ENCODE measurements around the gene STK35. TPM values are rescaled to one million over a fixed set of nuclear protein-coding genes. Genes with fewer than 3 reads are reported as not detected.

STK35 gene
- total and polyA plus RNA-seq, 2 donors = 7.6 to 17.5 TPM

GRCh38 chr20:2114990-2115681, 13.5 kb downstream of the STK35 start:
- no peak for DNase-seq (ENCODE audit: extremely low spot score)
- H3K4me3 ChIP-seq (ENCODE audit: low read depth, low read length) = no peak overlapping the region
- 28% methylated on average over 2 of the region's 2 CpGs for WGBS
- peaks cover 2% of the 10 kb centered on the region for H3K36me3 ChIP-seq (ENCODE audit: insufficient read depth)
- peaks cover 9% of the 10 kb centered on the region for H3K4me1 ChIP-seq (ENCODE audit: insufficient read depth)
- H3K27ac ChIP-seq (ENCODE audit: low read depth) = no peak overlapping the region

GRCh38 chr20:2116170-2116940, 14.7 kb downstream of the STK35 start:
- 91% methylated on average over 9 of the region's 9 CpGs for WGBS
- DNase-seq (ENCODE audit: extremely low spot score) = no peak
- H3K36me3 ChIP-seq (ENCODE audit: insufficient read depth) = peaks cover 2% of the 10 kb centered on the region
- no peak overlapping the region for H3K4me3 ChIP-seq (ENCODE audit: low read depth, low read length)
- H3K4me1 ChIP-seq (ENCODE audit: insufficient read depth) = peaks cover 9% of the 10 kb centered on the region
- no peak overlapping the region for H3K27ac ChIP-seq (ENCODE audit: low read depth)

GRCh38 chr20:2118783-2119182, 17.2 kb downstream of the STK35 start:
- peaks cover 2% of the 10 kb centered on the region for H3K36me3 ChIP-seq (ENCODE audit: insufficient read depth)
- H3K4me1 ChIP-seq (ENCODE audit: insufficient read depth) = peaks cover 6% of the 10 kb centered on the region

GRCh38 chr20:2122936-2123335, 21.3 kb downstream of the STK35 start:
- Histone ChIP-seq H3K36me3 (ENCODE audit: insufficient read depth) (no peaks in the 10 kb centered on the region), H3K4me1 (ENCODE audit: insufficient read depth) (peaks cover 2% of the 10 kb centered on the region), H3K4me3 (ENCODE audit: low read depth, low read length) (no peak overlapping the region), H3K27ac (ENCODE audit: low read depth) (no peak overlapping the region)
- no peak for DNase-seq (ENCODE audit: extremely low spot score)
- 26% methylated on average over 6 of the region's 6 CpGs for WGBS

More at GRCh38 chr20:2118783-2119182, 17.2 kb downstream of the STK35 start:
- no peak overlapping the region for H3K27ac ChIP-seq (ENCODE audit: low read depth)
- no peak overlapping the region for H3K4me3 ChIP-seq (ENCODE audit: low read depth, low read length)
- no peak for DNase-seq (ENCODE audit: extremely low spot score)
- 92% methylated on average over 3 of the region's 3 CpGs for WGBS

- 88% methylated on average over 5 of the region's 5 CpGs for WGBS
- no peak overlapping the region for H3K27ac ChIP-seq (ENCODE audit: low read depth)
- no peaks in the 10 kb centered on the region for H3K36me3 ChIP-seq (ENCODE audit: insufficient read depth)
- DNase-seq (ENCODE audit: extremely low spot score) = no peak
- peaks cover 2% of the 10 kb centered on the region for H3K4me1 ChIP-seq (ENCODE audit: insufficient read depth)
- H3K4me3 ChIP-seq (ENCODE audit: low read depth, low read length) = no peak overlapping the region
These were observed 22.1 kb downstream of the STK35 start for GRCh38 chr20:2123720-2124119.

GRCh38 chr20:2124564-2125213, 23.1 kb downstream of the STK35 start:
- WGBS = 88% methylated on average over 7 of the region's 7 CpGs
- peaks cover 2% of the 10 kb centered on the region for H3K4me1 ChIP-seq (ENCODE audit: insufficient read depth)

GRCh38 chr20:2125474-2126112, 24.0 kb downstream of the STK35 start:
- 66% methylated on average over 7 of the region's 7 CpGs for WGBS
- no peak overlapping the region for H3K4me3 ChIP-seq (ENCODE audit: low read depth, low read length)
- H3K4me1 ChIP-seq (ENCODE audit: insufficient read depth) = peaks cover 2% of the 10 kb centered on the region
- DNase-seq (ENCODE audit: extremely low spot score) = no peak
- H3K36me3 ChIP-seq (ENCODE audit: insufficient read depth) = no peaks in the 10 kb centered on the region
- no peak overlapping the region for H3K27ac ChIP-seq (ENCODE audit: low read depth)

More at GRCh38 chr20:2124564-2125213, 23.1 kb downstream of the STK35 start:
- DNase-seq (ENCODE audit: extremely low spot score) = no peak
- Histone ChIP-seq H3K4me3 (ENCODE audit: low read depth, low read length) (no peak overlapping the region), H3K36me3 (ENCODE audit: insufficient read depth) (no peaks in the 10 kb centered on the region), H3K27ac (ENCODE audit: low read depth) (no peak overlapping the region)

- Histone ChIP-seq H3K4me1 (ENCODE audit: insufficient read depth) (peaks cover 2% of the 10 kb centered on the region), H3K4me3 (ENCODE audit: low read depth, low read length) (no peak overlapping the region), H3K36me3 (ENCODE audit: insufficient read depth) (no peaks in the 10 kb centered on the region), H3K27ac (ENCODE audit: low read depth) (no peak overlapping the region)
- no peak for DNase-seq (ENCODE audit: extremely low spot score)
- 37% methylated on average over 1 of the region's 1 CpG for WGBS
These were observed 25.6 kb downstream of the STK35 start for GRCh38 chr20:2127238-2127637.

- Histone ChIP-seq H3K4me3 (ENCODE audit: low read depth, low read length) (no peak overlapping the region), H3K27ac (ENCODE audit: low read depth) (no peak overlapping the region), H3K36me3 (ENCODE audit: insufficient read depth) (no peaks in the 10 kb centered on the region), H3K4me1 (ENCODE audit: insufficient read depth) (peaks cover 2% of the 10 kb centered on the region)
- WGBS = 89% methylated on average over 6 of the region's 6 CpGs
- DNase-seq (ENCODE audit: extremely low spot score) = no peak
These were observed 26.9 kb downstream of the STK35 start for GRCh38 chr20:2128542-2128941.

- Histone ChIP-seq H3K4me1 (ENCODE audit: insufficient read depth) (peaks cover 2% of the 10 kb centered on the region), H3K4me3 (ENCODE audit: low read depth, low read length) (no peak overlapping the region), H3K27ac (ENCODE audit: low read depth) (no peak overlapping the region), H3K36me3 (ENCODE audit: insufficient read depth) (no peaks in the 10 kb centered on the region)
- 92% methylated on average over 15 of the region's 15 CpGs for WGBS
- no peak for DNase-seq (ENCODE audit: extremely low spot score)
These were observed 28.5 kb downstream of the STK35 start for GRCh38 chr20:2130062-2130591.

GRCh38 chr20:2130683-2131082, 29.1 kb downstream of the STK35 start:
- Histone ChIP-seq H3K27ac (ENCODE audit: low read depth) (no peak overlapping the region), H3K36me3 (ENCODE audit: insufficient read depth) (no peaks in the 10 kb centered on the region), H3K4me1 (ENCODE audit: insufficient read depth) (peaks cover 2% of the 10 kb centered on the region), H3K4me3 (ENCODE audit: low read depth, low read length) (no peak overlapping the region)
- WGBS = 91% methylated on average over 9 of the region's 9 CpGs
- no peak for DNase-seq (ENCODE audit: extremely low spot score)

GRCh38 chr20:2131366-2131765, 29.7 kb downstream of the STK35 start:
- H3K27ac ChIP-seq (ENCODE audit: low read depth) = no peak overlapping the region
- 98% methylated on average over 3 of the region's 3 CpGs for WGBS
- H3K36me3 ChIP-seq (ENCODE audit: insufficient read depth) = no peaks in the 10 kb centered on the region
- DNase-seq (ENCODE audit: extremely low spot score) = no peak
- H3K4me3 ChIP-seq (ENCODE audit: low read depth, low read length) = no peak overlapping the region
- peaks cover under 1% of the 10 kb centered on the region for H3K4me1 ChIP-seq (ENCODE audit: insufficient read depth)

- no peaks in the 10 kb centered on the region for H3K4me1 ChIP-seq (ENCODE audit: insufficient read depth)
- DNase-seq (ENCODE audit: extremely low spot score) = no peak
These were observed 30.9 kb downstream of the STK35 start for GRCh38 chr20:2132461-2132901.

More at GRCh38 chr20:2132461-2132901, 30.9 kb downstream of the STK35 start:
- Histone ChIP-seq H3K4me3 (ENCODE audit: low read depth, low read length) (no peak overlapping the region), H3K27ac (ENCODE audit: low read depth) (no peak overlapping the region), H3K36me3 (ENCODE audit: insufficient read depth) (no peaks in the 10 kb centered on the region)
- 91% methylated on average over 3 of the region's 3 CpGs for WGBS
